ENCODE results near the gene PLEKHM3. TPM values are rescaled to one million over a fixed set of nuclear protein-coding genes. Genes with fewer than 3 reads are reported as not detected.

Gene PLEKHM3
- polyA plus RNA-seq, 1 experiment = 7.0 TPM

DNA sequence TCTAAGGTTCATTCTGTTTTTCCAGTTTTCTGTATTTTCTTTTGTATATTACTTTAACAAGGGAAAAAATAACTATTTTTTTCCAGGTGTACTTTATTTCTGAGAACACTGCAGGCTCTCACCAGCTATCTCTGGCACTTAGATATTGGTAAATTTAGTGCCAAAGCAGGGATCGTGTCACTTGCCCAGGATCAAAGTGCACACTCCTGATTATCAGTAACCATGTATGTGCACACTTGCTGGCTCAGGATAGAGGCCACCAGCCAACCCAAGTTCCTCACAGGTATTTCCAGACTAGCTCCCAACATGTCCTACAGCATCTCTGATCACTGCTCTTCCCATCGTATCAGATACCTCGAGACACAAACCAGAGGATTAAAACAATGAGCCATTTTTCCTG lies 249.9 kb downstream of the PLEKHM3 start:
- no peak overlapping the region for H3K27ac ChIP-seq (ENCODE audit: low read depth, low read length)
- H3K27me3 ChIP-seq (ENCODE audit: control insufficient read depth, insufficient read depth, low read length) = no peaks in the 10 kb centered on the region
- no peak for DNase-seq (ENCODE audit: low read depth, low spot score)
- H3K9me3 ChIP-seq (ENCODE audit: control insufficient read depth, insufficient read depth, low read length) = no peaks in the 10 kb centered on the region
- no peak overlapping the region for H3K4me3 ChIP-seq (ENCODE audit: low read depth, low read length)
- POLR2A ChIA-PET = interaction anchor here (0.9 kb wide), 1 partner anchor 27 kb away, joined by 3 read pairs; no protein-coding TSS in a partner anchor
- CTCF ChIA-PET = interaction anchor here (1.1 to 1.2 kb wide), 2 partner anchors 29 to 265 kb away, joined by 3 to 4 read pairs; no protein-coding TSS in a partner anchor
- TF ChIP-seq, protein P1, sequence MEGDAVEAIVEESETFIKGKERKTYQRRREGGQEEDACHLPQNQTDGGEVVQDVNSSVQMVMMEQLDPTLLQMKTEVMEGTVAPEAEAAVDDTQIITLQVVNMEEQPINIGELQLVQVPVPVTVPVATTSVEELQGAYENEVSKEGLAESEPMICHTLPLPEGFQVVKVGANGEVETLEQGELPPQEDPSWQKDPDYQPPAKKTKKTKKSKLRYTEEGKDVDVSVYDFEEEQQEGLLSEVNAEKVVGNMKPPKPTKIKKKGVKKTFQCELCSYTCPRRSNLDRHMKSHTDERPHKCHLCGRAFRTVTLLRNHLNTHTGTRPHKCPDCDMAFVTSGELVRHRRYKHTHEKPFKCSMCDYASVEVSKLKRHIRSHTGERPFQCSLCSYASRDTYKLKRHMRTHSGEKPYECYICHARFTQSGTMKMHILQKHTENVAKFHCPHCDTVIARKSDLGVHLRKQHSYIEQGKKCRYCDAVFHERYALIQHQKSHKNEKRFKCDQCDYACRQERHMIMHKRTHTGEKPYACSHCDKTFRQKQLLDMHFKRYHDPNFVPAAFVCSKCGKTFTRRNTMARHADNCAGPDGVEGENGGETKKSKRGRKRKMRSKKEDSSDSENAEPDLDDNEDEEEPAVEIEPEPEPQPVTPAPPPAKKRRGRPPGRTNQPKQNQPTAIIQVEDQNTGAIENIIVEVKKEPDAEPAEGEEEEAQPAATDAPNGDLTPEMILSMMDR (IDR thresholded peaks at IDR 0.05; ENCODE audit: low read depth, low read length) = no peak

DNA sequence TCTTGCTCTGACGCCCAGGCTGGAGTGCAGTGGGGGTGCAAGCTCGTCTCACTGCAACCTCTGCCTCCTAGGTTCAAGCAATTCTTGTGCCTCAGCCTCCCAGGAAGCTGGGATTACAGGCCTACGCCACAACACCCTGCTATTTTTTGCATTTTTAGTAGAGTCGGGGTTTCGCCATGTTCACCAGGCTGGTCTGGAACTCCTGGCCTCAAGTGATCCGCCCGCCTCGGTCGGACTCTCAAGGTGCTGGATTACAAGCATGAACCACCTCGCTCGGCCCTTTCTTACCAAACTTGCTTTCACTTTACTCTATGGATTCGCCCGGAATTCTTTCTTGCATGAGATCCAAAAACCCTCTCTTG lies 252.5 kb downstream of the PLEKHM3 start:
- TF ChIP-seq, protein P1 (IDR thresholded peaks at IDR 0.05; ENCODE audit: low read depth, low read length) = no peak
- no peaks in the 10 kb centered on the region; the same call in 1 of the 2 replicates for H3K9me3 ChIP-seq (ENCODE audit: control insufficient read depth, insufficient read depth, low read length)
- DNase-seq (ENCODE audit: low read depth, low spot score) = no peak
- peaks cover 2% of the 10 kb centered on the region for H3K27me3 ChIP-seq (ENCODE audit: control insufficient read depth, insufficient read depth, low read length)
- no peak overlapping the region for H3K27ac ChIP-seq (ENCODE audit: low read depth, low read length)
- ChIA-PET POLR2A (interaction anchor here (0.6 kb wide), 1 partner anchor 173 kb away, joined by 5 read pairs; no protein-coding TSS in a partner anchor), CTCF (no interaction called here)
- H3K4me3 ChIP-seq (ENCODE audit: low read depth, low read length) = no peak overlapping the region

DNA sequence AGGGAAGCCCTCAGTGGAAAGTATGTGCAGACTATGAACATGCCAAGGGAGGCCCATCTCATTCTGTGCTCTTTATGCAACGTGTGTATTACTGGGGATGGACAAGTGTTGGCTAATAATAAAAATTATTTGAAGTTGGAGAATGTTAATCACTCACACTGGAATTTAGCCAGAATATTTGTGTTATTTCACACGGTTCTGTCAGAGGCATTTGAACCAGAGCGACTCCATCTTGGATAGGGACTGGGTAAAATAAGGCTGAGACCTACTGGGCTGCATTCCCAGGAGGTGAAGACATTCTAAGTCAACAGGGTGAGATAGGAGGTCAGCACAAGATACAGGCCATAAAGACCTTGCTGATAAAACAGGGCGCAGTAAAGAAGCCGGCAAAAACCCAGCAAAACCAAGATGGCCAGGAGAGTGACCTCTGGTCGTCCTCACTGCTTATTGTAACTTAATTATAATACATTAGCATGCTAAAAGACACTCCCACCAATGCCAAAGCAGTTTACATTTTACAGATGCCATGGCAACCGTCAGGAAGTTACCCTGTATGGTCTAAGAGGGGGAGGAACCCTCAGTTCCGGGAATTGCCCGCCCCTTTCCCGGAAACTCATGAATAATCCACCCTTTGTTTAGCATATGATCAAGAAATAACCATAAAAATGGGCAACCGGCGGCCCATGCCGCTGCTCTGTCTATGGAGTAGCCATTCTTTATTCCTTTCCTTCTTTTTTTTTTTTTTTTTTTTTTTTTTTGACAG lies 253.1 kb downstream of the PLEKHM3 start:
- no peak overlapping the region for H3K4me3 ChIP-seq (ENCODE audit: low read depth, low read length)
- H3K27ac ChIP-seq (ENCODE audit: low read depth, low read length) = no peak overlapping the region
- ChIA-PET CTCF (interaction anchor here (0.6 to 3.6 kb wide), 2 partner anchors 15 to 269 kb away, joined by 5 to 16 read pairs; no protein-coding TSS in a partner anchor), POLR2A (interaction anchor here (0.6 kb wide), 2 partner anchors 53 to 173 kb away, joined by 5 read pairs; no protein-coding TSS in a partner anchor)
- no peak for DNase-seq (ENCODE audit: low read depth, low spot score)
- H3K27me3 ChIP-seq (ENCODE audit: control insufficient read depth, insufficient read depth, low read length) = peaks cover 5% of the 10 kb centered on the region
- no peaks in the 10 kb centered on the region; the same call in 1 of the 2 replicates for H3K9me3 ChIP-seq (ENCODE audit: control insufficient read depth, insufficient read depth, low read length)
- TF ChIP-seq, protein P1 (IDR thresholded peaks at IDR 0.05; ENCODE audit: low read depth, low read length) = no peak

DNA sequence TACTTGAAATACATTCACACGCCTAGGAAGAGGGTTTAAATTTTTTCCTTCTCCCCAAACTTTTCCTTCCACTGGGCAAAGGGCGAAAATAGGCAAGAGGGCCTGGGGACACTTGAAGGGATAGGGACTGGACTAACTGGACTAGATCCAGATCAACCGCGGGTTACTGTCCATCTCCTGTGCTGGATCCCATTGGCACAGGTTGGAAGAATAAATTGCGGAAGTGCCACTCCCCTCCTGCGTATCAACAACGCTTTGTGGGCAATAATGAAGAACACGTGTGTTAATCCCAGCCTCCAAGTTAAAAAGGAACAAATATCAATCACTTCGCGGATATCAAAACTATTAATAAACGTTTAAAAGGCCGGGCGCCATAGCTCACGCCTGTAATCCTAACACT lies 253.9 kb downstream of the PLEKHM3 start:
- ChIA-PET POLR2A (no interaction called here), CTCF (interaction anchor here (3.6 kb wide), 1 partner anchor 270 kb away, joined by 16 read pairs; no protein-coding TSS in a partner anchor)
- H3K9me3 ChIP-seq (ENCODE audit: control insufficient read depth, insufficient read depth, low read length) = no peaks in the 10 kb centered on the region; the same call in 1 of the 2 replicates
- DNase-seq (ENCODE audit: low read depth, low spot score) = no peak
- H3K27ac ChIP-seq (ENCODE audit: low read depth, low read length) = no peak overlapping the region
- no peak overlapping the region for H3K4me3 ChIP-seq (ENCODE audit: low read depth, low read length)
- peaks cover 8% of the 10 kb centered on the region for H3K27me3 ChIP-seq (ENCODE audit: control insufficient read depth, insufficient read depth, low read length)
- TF ChIP-seq, protein P1 (IDR thresholded peaks at IDR 0.05; ENCODE audit: low read depth, low read length) = no peak

Small RNAs within 50 kb of the gene (small RNA-seq; reads per million reads assigned to genes)
- gene RNA5SP116 (ENCODE audit: insufficient read length, low read depth) (not detected), gene RNU6-360P (ENCODE audit: insufficient read length, low read depth) (not detected)

Other genes with a start within 250 kb of the PLEKHM3 start
- not detected in 2 replicates for gene CRYGD, start 99.0 kb upstream of the PLEKHM3 start, polyA plus RNA-seq (2011; rRNA removed)
- gene CRYGC, start 104.3 kb upstream of the PLEKHM3 start, polyA plus RNA-seq (2011; rRNA removed) = not detected in 2 replicates
- gene CRYGB, start 120.6 kb upstream of the PLEKHM3 start, polyA plus RNA-seq (2011; rRNA removed) = not detected in 2 replicates
- not detected in 2 replicates for gene CRYGA, start 138.1 kb upstream of the PLEKHM3 start, polyA plus RNA-seq (2011; rRNA removed)
- gene C2orf80, start 164.5 kb upstream of the PLEKHM3 start, polyA plus RNA-seq (2011; rRNA removed) = not detected in 2 replicates
- gene IDH1, start 229.5 kb upstream of the PLEKHM3 start, polyA plus RNA-seq (2011; rRNA removed) = 111 and 148 TPM in 2 replicates
- 19.6 and 23.8 TPM in 2 replicates for gene PIKFYVE, start 240.7 kb upstream of the PLEKHM3 start, polyA plus RNA-seq (2011; rRNA removed)

All from AG04450 (cell line).